Measurements from ENCODE around the gene PPP1R9A. TPM values are rescaled to one million over a fixed set of nuclear protein-coding genes. Genes with fewer than 3 reads are reported as not detected.

Gene PPP1R9A
- total RNA-seq, 1 donor from 2014 or later: 1.5 TPM

- intact Hi-C loops (cut with DNase I): no loop called here
- DNase-seq (ENCODE audit: extremely low spot score in 2 of 2): no peak
- H3K36me3 ChIP-seq: no peaks in the 10 kb centered on the region
- H3K4me1 ChIP-seq: no peaks in the 10 kb centered on the region
- TF ChIP-seq CTCF (IDR thresholded peaks at IDR 0.05): no peak
- no peak for TF ChIP-seq POLR2AphosphoS5 (IDR thresholded peaks at IDR 0.05; ENCODE audit: insufficient read depth in 1 of 2, low read depth in 1 of 2)
- no peaks in the 10 kb centered on the region for H3K9me3 ChIP-seq
- H3K4me3 ChIP-seq: no peak overlapping the region
- H3K27ac ChIP-seq: no peak overlapping the region
- no peaks in the 10 kb centered on the region for H3K27me3 ChIP-seq
Observed at GRCh38 chr7:94940241-94940640, 32.8 kb downstream of the PPP1R9A start.

GRCh38 chr7:94941844-94942632 lies 34.6 kb downstream of the PPP1R9A start:
- TF ChIP-seq CTCF (IDR thresholded peaks at IDR 0.05) (no peak), POLR2AphosphoS5 (IDR thresholded peaks at IDR 0.05; ENCODE audit: insufficient read depth in 1 of 2, low read depth in 1 of 2) (no peak), POLR2A (IDR thresholded peaks at IDR 0.05) (no peak)
- H3K4me3 ChIP-seq: no peak overlapping the region
- intact Hi-C loops (cut with DNase I): no loop called here
- H3K27me3 ChIP-seq: no peaks in the 10 kb centered on the region
- no peak overlapping the region for H3K27ac ChIP-seq
- DNase-seq (ENCODE audit: extremely low spot score in 2 of 2): no peak
- H3K4me1 ChIP-seq: no peaks in the 10 kb centered on the region
- no peaks in the 10 kb centered on the region for H3K9me3 ChIP-seq
- H3K36me3 ChIP-seq: no peaks in the 10 kb centered on the region

- Histone ChIP-seq H3K9me3 (no peaks in the 10 kb centered on the region), H3K36me3 (no peaks in the 10 kb centered on the region), H3K27me3 (no peaks in the 10 kb centered on the region), H3K27ac (no peak overlapping the region), H3K4me3 (no peak overlapping the region), H3K4me1 (no peaks in the 10 kb centered on the region)
- DNase-seq (ENCODE audit: extremely low spot score in 2 of 2): no peak
- intact Hi-C loops (cut with DNase I): no loop called here
- TF ChIP-seq POLR2A (IDR thresholded peaks at IDR 0.05): no peak
- no peak for TF ChIP-seq POLR2AphosphoS5 (IDR thresholded peaks at IDR 0.05; ENCODE audit: insufficient read depth in 1 of 2, low read depth in 1 of 2)
- TF ChIP-seq CTCF (IDR thresholded peaks at IDR 0.05): no peak
Observed at GRCh38 chr7:94943134-94943533, 35.7 kb downstream of the PPP1R9A start.

- Histone ChIP-seq H3K4me1 (no peaks in the 10 kb centered on the region), H3K9me3 (no peaks in the 10 kb centered on the region), H3K4me3 (no peak overlapping the region), H3K36me3 (no peaks in the 10 kb centered on the region), H3K27ac (no peak overlapping the region), H3K27me3 (no peaks in the 10 kb centered on the region)
- intact Hi-C loops (cut with DNase I): no loop called here
- TF ChIP-seq CTCF (IDR thresholded peaks at IDR 0.05): no peak
- TF ChIP-seq POLR2AphosphoS5 (IDR thresholded peaks at IDR 0.05; ENCODE audit: insufficient read depth in 1 of 2, low read depth in 1 of 2): no peak
- TF ChIP-seq POLR2A (IDR thresholded peaks at IDR 0.05): no peak
- DNase-seq (ENCODE audit: extremely low spot score in 2 of 2): no peak
Observed at GRCh38 chr7:94949532-94949931, 42.1 kb downstream of the PPP1R9A start.

GRCh38 chr7:94955807-94956206 lies 48.4 kb downstream of the PPP1R9A start:
- H3K36me3 ChIP-seq: no peaks in the 10 kb centered on the region
- no peaks in the 10 kb centered on the region for H3K9me3 ChIP-seq
- intact Hi-C loops (cut with DNase I): no loop called here
- H3K27me3 ChIP-seq: no peaks in the 10 kb centered on the region
- DNase-seq (ENCODE audit: extremely low spot score in 2 of 2): no peak
- H3K4me1 ChIP-seq: no peaks in the 10 kb centered on the region
- no peak overlapping the region for H3K27ac ChIP-seq
- no peak overlapping the region for H3K4me3 ChIP-seq
- TF ChIP-seq CTCF (IDR thresholded peaks at IDR 0.05): no peak
- TF ChIP-seq POLR2AphosphoS5 (IDR thresholded peaks at IDR 0.05; ENCODE audit: insufficient read depth in 1 of 2, low read depth in 1 of 2): no peak
- no peak for TF ChIP-seq POLR2A (IDR thresholded peaks at IDR 0.05)
